NCI-H226 (cell line): ENCODE data around the gene ACER1.

Experiments used
- DNase-seq: peaks from one replicate; pipeline ENCODE4 v3.0.0-alpha.2; 2015

The ACER1 gene

GRCh38 chr19:6263735-6264444 lies 69.5 kb downstream of the ACER1 start:
- DNase-seq: no peak

- DNase-seq: no peak
Measured at GRCh38 chr19:6263306-6263705, 70.1 kb downstream of the ACER1 start.

GRCh38 chr19:6262519-6262918 lies 70.9 kb downstream of the ACER1 start:
- no peak for DNase-seq

GRCh38 chr19:6261883-6262282 lies 71.5 kb downstream of the ACER1 start:
- no peak for DNase-seq

- DNase-seq: no peak
Measured at GRCh38 chr19:6260912-6261650, 72.3 kb downstream of the ACER1 start.

- no peak for DNase-seq
Measured at GRCh38 chr19:6260376-6260775, 73.0 kb downstream of the ACER1 start.

- DNase-seq: no peak
Measured at GRCh38 chr19:6259312-6259861, 74.0 kb downstream of the ACER1 start.

- DNase-seq: no peak
Measured at GRCh38 chr19:6258812-6259311, 74.5 kb downstream of the ACER1 start.
